ENCODE measurements around the gene RSPO1. TPM values are rescaled to one million over a fixed set of nuclear protein-coding genes. Genes with fewer than 3 reads are reported as not detected.

The RSPO1 gene
- total and polyA plus RNA-seq, 2 experiments from 2014 or later = 0.71 to 1.0 TPM

GRCh38 chr1:37605806-37606474 is 28.8 kb downstream of the RSPO1 start:
- peaks cover 73% of the 10 kb centered on the region for H3K27me3 ChIP-seq
- H3K4me3 ChIP-seq = no peak overlapping the region
- DNase-seq (ENCODE audit: low read depth in 1 of 2, low spot score in 1 of 2) = peak in 1 of 2 donors; percentile 55

GRCh38 chr1:37605061-37605650 is 29.5 kb downstream of the RSPO1 start:
- H3K4me1 ChIP-seq (ENCODE audit: low read depth) = no peaks in the 10 kb centered on the region
- H3K9me3 ChIP-seq (ENCODE audit: low read depth) = no peaks in the 10 kb centered on the region
- no peak for TF ChIP-seq CTCF (IDR thresholded peaks at IDR 0.05; ENCODE audit: low read depth, low read length)
- H3K27me3 ChIP-seq = peaks cover 72% of the 10 kb centered on the region
- H3K27ac ChIP-seq = no peak overlapping the region
- no peaks in the 10 kb centered on the region for H3K36me3 ChIP-seq
- DNase-seq (ENCODE audit: low read depth in 1 of 2, low spot score in 1 of 2) = peak in 1 of 2 donors; percentile 31
- H3K4me3 ChIP-seq = no peak overlapping the region

More at GRCh38 chr1:37605806-37606474, 28.8 kb downstream of the RSPO1 start:
- Histone ChIP-seq H3K4me1 (ENCODE audit: low read depth) (no peaks in the 10 kb centered on the region), H3K9me3 (ENCODE audit: low read depth) (no peaks in the 10 kb centered on the region), H3K27ac (no peak overlapping the region), H3K36me3 (no peaks in the 10 kb centered on the region)
- TF ChIP-seq CTCF (IDR thresholded peaks at IDR 0.05; ENCODE audit: low read depth, low read length) = no peak

GRCh38 chr1:37602750-37603694 is 31.7 kb downstream of the RSPO1 start:
- H3K9me3 ChIP-seq (ENCODE audit: low read depth) = no peaks in the 10 kb centered on the region
- H3K4me3 ChIP-seq = no peak overlapping the region
- H3K27me3 ChIP-seq = peaks cover 65% of the 10 kb centered on the region
- no peak overlapping the region for H3K27ac ChIP-seq
- no peaks in the 10 kb centered on the region for H3K36me3 ChIP-seq
- DNase-seq (ENCODE audit: low read depth in 1 of 2, low spot score in 1 of 2) = peak; percentile 56 to 75
- H3K4me1 ChIP-seq (ENCODE audit: low read depth) = no peaks in the 10 kb centered on the region
- TF ChIP-seq CTCF (IDR thresholded peaks at IDR 0.05; ENCODE audit: low read depth, low read length) = peak; percentile 83

- no peaks in the 10 kb centered on the region for H3K4me1 ChIP-seq (ENCODE audit: low read depth)
Measured at GRCh38 chr1:37601441-37601840, 33.3 kb downstream of the RSPO1 start.

More at GRCh38 chr1:37601441-37601840, 33.3 kb downstream of the RSPO1 start:
- TF ChIP-seq CTCF (IDR thresholded peaks at IDR 0.05; ENCODE audit: low read depth, low read length) = no peak
- no peaks in the 10 kb centered on the region for H3K9me3 ChIP-seq (ENCODE audit: low read depth)
- no peak for DNase-seq (ENCODE audit: low read depth in 1 of 2, low spot score in 1 of 2)
- H3K27me3 ChIP-seq = peaks cover 58% of the 10 kb centered on the region
- H3K36me3 ChIP-seq = no peaks in the 10 kb centered on the region
- H3K4me3 ChIP-seq = no peak overlapping the region
- no peak overlapping the region for H3K27ac ChIP-seq

All from cardiac muscle cell (in vitro differentiated cells and primary cell).